CD4-positive, alpha-beta T cell treated with Interleukin-17A for 1 hour (primary cell): ENCODE measurements around the gene ANAPC10.

Experiments
- DNase-seq: peaks from one replicate; pipeline ENCODE4 v3.0.0-alpha.2; 2020

ANAPC10 gene, protein sequence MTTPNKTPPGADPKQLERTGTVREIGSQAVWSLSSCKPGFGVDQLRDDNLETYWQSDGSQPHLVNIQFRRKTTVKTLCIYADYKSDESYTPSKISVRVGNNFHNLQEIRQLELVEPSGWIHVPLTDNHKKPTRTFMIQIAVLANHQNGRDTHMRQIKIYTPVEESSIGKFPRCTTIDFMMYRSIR

GRCh38 chr4:145097821-145098674 lies at the start of gene ANAPC10, which contains the start of gene ABCE1:
ANAPC10 (minus strand) TSS chr4:145098196; CDS start chr4:145096099, 2,097 bp downstream.
ABCE1 (plus strand) TSS chr4:145098311; CDS start chr4:145104413, 6,102 bp downstream.
- peak; percentile 96 for DNase-seq

DNA sequence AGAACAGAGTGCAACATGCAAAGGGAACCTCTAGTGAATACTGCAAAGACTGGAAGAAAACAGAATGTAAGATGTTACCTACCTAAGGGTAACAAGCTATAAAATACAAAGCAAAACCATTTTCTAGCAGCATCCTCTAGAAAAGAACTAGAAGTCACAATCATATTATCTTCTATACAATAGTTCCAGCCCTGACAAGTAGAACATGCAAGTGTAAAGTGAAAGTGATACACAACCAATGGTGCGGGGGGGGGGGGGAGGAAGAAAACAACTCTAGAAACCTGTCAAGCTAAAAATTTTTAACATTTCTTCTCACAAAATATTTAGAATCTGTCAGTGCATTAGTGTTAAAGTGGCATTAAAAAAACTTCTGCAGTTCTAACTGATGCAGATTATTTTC lies 38.2 kb upstream of the ANAPC10 start:
- peak; percentile 19 for DNase-seq

GRCh38 chr4:145132511-145133098 lies 34.6 kb upstream of the ANAPC10 start:
- DNase-seq: no peak

DNA sequence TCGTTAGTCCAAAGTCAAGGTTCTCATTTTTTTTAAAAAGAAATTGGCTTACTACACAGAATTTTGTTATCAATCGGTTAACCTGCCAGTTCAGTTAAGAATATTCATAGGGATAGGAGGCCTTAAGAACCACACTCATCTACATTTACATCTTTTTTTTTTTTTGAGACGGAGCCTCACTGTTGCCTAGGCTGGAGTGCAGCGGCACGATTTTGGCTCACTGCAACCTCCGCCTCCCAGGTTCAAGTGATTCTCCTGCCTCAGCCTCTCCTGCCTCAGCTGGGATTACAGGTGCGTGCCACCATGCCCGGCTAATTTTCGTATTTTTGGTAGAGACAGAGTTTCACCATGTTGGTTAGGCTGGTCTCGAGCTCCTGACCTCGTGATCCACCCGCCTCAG lies 33.9 kb upstream of the ANAPC10 start:
- DNase-seq: no peak

GRCh38 chr4:145130788-145131399 lies 32.9 kb upstream of the ANAPC10 start:
- no peak for DNase-seq

DNA sequence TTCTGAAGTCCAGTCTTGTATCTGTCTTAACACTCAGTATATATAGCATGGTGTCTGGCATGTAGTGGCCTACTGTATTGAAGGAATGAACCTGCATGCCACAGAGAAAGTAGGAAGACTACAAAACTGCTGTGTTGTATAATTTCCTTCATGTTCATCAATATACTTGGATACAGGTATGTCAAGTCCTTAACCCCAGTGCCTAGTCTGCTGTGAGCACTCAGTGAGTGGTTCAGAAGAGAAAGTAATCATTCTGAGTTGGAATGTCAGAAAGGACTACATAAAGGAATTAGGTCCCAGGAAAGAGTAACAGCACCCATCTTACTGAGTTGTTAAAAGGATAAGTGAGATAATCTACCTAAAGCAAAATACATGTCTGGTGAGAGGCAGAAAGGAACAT lies 32.1 kb upstream of the ANAPC10 start:
- DNase-seq: no peak

GRCh38 chr4:145125396-145125795 lies 27.4 kb upstream of the ANAPC10 start:
- no peak for DNase-seq

DNA sequence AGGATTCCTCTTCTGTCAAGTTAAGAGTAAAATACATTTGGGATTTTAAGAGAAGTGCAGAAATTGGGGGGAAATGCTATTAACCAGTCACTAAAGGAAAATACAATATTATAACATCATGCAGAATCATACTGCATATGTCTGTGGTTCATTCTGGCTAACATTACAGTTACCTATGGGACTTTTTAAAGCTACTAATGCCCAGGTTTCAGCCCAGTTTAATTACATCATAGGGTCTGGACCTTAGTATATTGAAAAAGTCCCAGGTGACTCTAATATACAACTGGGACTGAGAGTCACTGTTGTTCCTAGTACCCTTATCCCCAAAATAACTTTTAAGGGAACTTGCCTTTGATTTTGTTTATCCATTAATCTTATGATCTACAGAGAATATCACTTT lies 10.1 kb upstream of the ANAPC10 start:
- DNase-seq: no peak

DNA sequence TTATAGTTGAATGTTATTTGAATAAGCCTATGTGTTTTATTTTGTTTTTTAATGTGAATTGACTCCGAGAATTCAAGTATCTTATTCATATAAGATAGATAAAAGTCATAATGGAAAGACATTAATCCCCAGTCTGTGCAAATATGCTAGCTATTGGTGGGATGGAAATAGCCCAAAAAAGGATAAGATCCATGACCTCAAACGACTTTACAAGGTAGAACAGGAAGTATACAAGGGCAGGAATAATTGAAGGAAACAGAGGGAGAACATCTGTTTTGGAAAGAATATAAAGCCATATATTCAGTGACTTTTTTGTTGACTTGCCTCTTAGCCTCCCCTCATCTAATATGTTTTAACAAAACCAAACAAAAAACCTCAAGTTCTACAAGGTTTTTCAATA lies 9.1 kb upstream of the ANAPC10 start:
- no peak for DNase-seq

GRCh38 chr4:145103496-145103895 lies 5.5 kb upstream of the ANAPC10 start:
- no peak for DNase-seq

- no peak for DNase-seq
These were observed 4.6 kb upstream of the ANAPC10 start for GRCh38 chr4:145102619-145103018.

DNA sequence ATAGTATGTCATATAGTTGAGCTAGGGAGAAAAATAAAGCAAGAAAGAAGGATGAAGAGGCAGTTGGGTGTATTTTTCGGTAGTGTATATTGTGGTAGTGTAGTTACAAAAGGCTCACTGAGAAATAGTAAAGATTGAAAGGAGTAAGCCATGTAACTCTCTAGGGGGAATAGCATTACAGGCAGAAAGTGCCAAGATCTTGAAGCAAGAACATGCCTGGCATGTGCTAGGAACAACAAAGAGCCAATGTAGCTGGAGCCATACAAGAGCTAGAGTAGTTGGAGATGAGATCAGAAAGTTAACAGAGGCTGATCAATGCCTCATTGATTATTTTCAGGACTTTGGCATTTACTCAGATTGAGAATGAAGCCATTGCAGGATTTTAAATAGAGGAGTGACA lies 3.1 kb upstream of the ANAPC10 start:
- no peak for DNase-seq

GRCh38 chr4:145099653-145100052 lies 1.7 kb upstream of the ANAPC10 start:
- peak; percentile 10 for DNase-seq

- peak; percentile 59 for DNase-seq
These were observed 660 bp upstream of the ANAPC10 start for GRCh38 chr4:145098675-145099037.

GRCh38 chr4:145097331-145097820 lies 620 bp downstream of the ANAPC10 start:
- peak; percentile 11 for DNase-seq

- DNase-seq: no peak
These were observed 4.4 kb downstream of the ANAPC10 start for GRCh38 chr4:145093638-145094037.

GRCh38 chr4:145090380-145090779 lies 7.6 kb downstream of the ANAPC10 start:
- DNase-seq: no peak

- no peak for DNase-seq
These were observed 13.9 kb downstream of the ANAPC10 start for GRCh38 chr4:145083891-145084605.

DNA sequence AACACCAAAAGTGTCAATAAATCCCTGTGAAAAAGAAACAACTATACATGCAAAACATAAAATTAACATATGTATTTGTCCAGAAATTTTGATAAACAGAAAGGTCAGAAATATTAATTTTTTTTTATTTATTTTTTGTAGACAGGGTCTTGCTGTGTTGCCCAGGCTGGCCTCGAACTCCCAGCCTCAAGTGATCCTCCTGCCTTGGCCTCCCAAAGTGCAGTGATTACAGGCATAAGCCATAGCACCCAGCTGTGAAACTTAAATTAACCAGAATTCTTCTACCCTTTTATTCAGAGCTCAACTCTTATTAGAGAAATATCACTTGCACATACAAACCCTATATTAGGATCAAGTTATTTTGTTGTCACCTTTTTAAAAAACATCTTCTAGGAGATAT lies 16.2 kb downstream of the ANAPC10 start:
- no peak for DNase-seq

DNA sequence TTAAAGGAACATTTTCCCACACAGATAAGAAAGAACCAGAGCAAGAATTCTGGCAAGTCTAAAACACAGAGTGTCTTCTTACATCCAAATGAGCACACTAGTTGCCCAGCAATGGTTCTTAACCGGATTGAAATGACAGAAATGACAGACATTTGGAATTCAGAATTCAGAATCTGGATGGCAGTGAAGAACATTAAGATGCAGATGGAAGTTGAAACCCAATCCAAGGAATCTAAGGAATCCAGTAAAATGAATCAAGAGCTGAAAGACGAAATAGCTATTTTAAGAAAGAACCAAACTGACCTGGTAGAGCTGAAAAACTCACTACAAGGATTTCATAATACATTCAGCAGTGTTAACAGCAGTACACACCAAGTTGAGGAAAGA lies 21.5 kb downstream of the ANAPC10 start:
- DNase-seq: no peak

GRCh38 chr4:145075742-145076468 lies 22.1 kb downstream of the ANAPC10 start:
- DNase-seq: no peak

DNA sequence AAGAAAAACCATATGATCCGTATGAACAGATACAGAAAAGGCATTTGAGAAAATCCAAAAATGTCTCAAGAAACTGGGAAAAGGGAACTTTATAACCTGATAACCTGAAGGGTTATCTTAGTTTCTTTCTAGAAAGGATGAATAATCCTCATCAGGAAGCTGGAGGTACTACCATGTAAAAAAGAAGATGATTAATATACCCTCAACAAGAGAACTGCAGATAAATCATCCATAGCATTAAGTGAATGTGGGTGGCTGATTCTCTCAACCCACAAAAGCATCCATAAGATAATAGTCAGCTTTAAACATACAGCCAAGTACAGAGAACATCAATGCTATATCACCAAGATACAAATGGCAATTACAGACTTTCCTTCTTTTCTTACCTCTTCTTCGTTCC lies 26.4 kb downstream of the ANAPC10 start:
- DNase-seq: no peak
